ENCODE results near the gene CHPT1. TPM values are rescaled to one million over a fixed set of nuclear protein-coding genes. Genes with fewer than 3 reads are reported as not detected.
A peak's percentile ranks its signal among the peaks of the same experiment; 100 is the strongest.

CHPT1 gene
- total and polyA plus RNA-seq, 2 of the 13 experiments (the other 11 are each of a cell fraction or from before 2014, with no cell fraction given): 117 to 178 TPM

DNA sequence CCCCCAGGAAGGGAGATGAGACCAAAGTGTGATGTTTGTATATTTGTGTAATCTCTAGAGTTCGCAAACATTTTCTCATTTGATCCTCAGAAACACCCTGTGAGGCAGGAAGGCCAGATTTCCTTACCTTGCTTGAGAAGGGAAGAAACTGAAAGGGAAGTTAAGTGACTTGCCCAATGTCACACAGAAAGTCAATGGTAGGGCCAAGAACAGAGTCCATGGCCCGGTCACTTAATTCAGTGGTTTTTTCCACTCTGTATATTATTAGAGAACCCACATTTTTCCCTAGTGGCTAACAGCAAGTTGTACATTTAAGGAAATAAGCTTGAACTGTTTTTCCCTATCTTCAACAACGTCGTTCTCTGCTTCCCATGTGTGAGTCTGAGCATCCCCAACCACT is 25.6 kb upstream of the CHPT1 start:
- peak overlapping the region; percentile 36; the same call in 1 of the 2 replicates for H3K9ac ChIP-seq (ENCODE audit: insufficient read depth, low read depth, low read length)
- H3K27me3 ChIP-seq (ENCODE audit: control insufficient read depth in 1 of 2, insufficient read depth in 2 of 2, low read length in 2 of 2): no peaks in the 10 kb centered on the region
- 20% methylated on average over 4 of the region's 4 CpGs for WGBS (ENCODE audit: low lambda C conversion rate)
- H3K79me2 ChIP-seq (ENCODE audit: insufficient read depth, low read length): no peaks in the 10 kb centered on the region
- ChIA-PET CTCF (ENCODE audit: low intra/inter-chr PET ratio, low total read pairs) (no interaction called here), POLR2A (interaction anchor here (1.1 to 1.2 kb wide), 2 partner anchors 27 to 56 kb away, joined by 3 to 6 read pairs; no protein-coding TSS in a partner anchor)
- H3K36me3 ChIP-seq (replicated peaks in 1 of 2; ENCODE audit: control insufficient read depth in 1 of 2, insufficient read depth in 2 of 2, low read length in 2 of 2): no peaks in the 10 kb centered on the region
- H3K9me3 ChIP-seq (ENCODE audit: low read length): no peaks in the 10 kb centered on the region
- no peak for DNase-seq (ENCODE audit: low spot score)
- ATAC-seq: peak; percentile 60
- H3K4me2 ChIP-seq (ENCODE audit: low read depth, low read length): peak overlapping the region; percentile 67
- H2AFZ ChIP-seq (ENCODE audit: low read length): peak overlapping the region; percentile 20
- BruUV-seq (replicated peaks): no TSS peak
- in situ Hi-C loops (cut with HindIII; ENCODE audit: extremely low pct_ligation_motif_present, low pct_unique_long_range_greater_than_20kb) (no loop called here), intact Hi-C loops (cut with micrococcal nuclease; ENCODE audit: unreplicated experiment) (loop anchor here (2.0 to 5.0 kb wide), 2 partner anchors 25 to 40 kb away; partner anchors contain the start of gene CHPT1)
- peak; percentile 39 for FAIRE-seq
- H3K27ac ChIP-seq (ENCODE audit: extremely low read length, insufficient read depth, low read length): peak overlapping the region; percentile 18
- H3K4me1 ChIP-seq (ENCODE audit: insufficient read depth, low read length): peaks cover 74% of the 10 kb centered on the region
- H3K4me3 ChIP-seq (replicated peaks in 1 of 3; ENCODE audit: insufficient read depth in 1 of 3, low read depth in 2 of 3, low read length in 3 of 3): peak overlapping the region in 2 of 3 experiments; percentile 31 to 37; a peak in 2 of 6 replicates
- H4K20me1 ChIP-seq (ENCODE audit: insufficient read depth, low read length): no peaks in the 10 kb centered on the region
- TF ChIP-seq DPF2 (CRISPR knock-in tag; IDR thresholded peaks at IDR 0.05; ENCODE audit: borderline replicate concordance, low read depth) (no peak), GPN1 (CRISPR knock-in tag; IDR thresholded peaks at IDR 0.05; ENCODE audit: borderline replicate concordance) (no peak), ZSCAN29 (CRISPR knock-in tag; conservative IDR thresholded peaks at IDR 0.05) (0 out of 2 replicates have a peak, but pooled peaks have one; percentile 22), ZBTB2 (CRISPR knock-in tag; IDR thresholded peaks at IDR 0.05; ENCODE audit: low read depth) (no peak), ZNF563 (CRISPR knock-in tag; IDR thresholded peaks at IDR 0.05) (no peak), SP2 (CRISPR knock-in tag; IDR thresholded peaks at IDR 0.05) (no peak), ZNF792 (CRISPR knock-in tag; IDR thresholded peaks at IDR 0.05) (no peak), HOXD1 (CRISPR knock-in tag; IDR thresholded peaks at IDR 0.05) (no peak), SNAPC4 (CRISPR knock-in tag; IDR thresholded peaks at IDR 0.05) (no peak), BCL6 (CRISPR knock-in tag; IDR thresholded peaks at IDR 0.05) (0 out of 2 replicates have a peak, but pooled peaks have one; percentile 9), ZNF33B (CRISPR knock-in tag; IDR thresholded peaks at IDR 0.05) (no peak), NFRKB (IDR thresholded peaks at IDR 0.05) (no peak), EP300 (IDR thresholded peaks at IDR 0.05; ENCODE audit: low read depth in 2 of 2, low read length in 2 of 2) (0 out of 4 replicates have a peak, but pooled peaks of 1 of the 2 experiments have one; percentile 14), EP300 (CRISPR knock-in tag; IDR thresholded peaks at IDR 0.05; ENCODE audit: borderline replicate concordance) (no peak), ESRRA (CRISPR knock-in tag; IDR thresholded peaks at IDR 0.05; ENCODE audit: low read depth) (0 out of 2 replicates have a peak, but pooled peaks have one; percentile 17)
- TF ChIP-seq, protein P1, sequence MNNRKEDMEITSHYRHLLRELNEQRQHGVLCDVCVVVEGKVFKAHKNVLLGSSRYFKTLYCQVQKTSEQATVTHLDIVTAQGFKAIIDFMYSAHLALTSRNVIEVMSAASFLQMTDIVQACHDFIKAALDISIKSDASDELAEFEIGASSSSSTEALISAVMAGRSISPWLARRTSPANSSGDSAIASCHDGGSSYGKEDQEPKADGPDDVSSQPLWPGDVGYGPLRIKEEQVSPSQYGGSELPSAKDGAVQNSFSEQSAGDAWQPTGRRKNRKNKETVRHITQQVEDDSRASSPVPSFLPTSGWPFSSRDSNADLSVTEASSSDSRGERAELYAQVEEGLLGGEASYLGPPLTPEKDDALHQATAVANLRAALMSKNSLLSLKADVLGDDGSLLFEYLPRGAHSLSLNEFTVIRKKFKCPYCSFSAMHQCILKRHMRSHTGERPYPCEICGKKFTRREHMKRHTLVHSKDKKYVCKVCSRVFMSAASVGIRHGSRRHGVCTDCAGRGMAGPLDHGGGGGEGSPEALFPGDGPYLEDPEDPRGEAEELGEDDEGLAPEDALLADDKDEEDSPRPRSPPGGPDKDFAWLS (CRISPR knock-in tag; IDR thresholded peaks at IDR 0.05; ENCODE audit: borderline replicate concordance): no peak
